GM19395 (cell line): ENCODE data around the gene AAR2.

ENCODE experiments used
- ATAC-seq: cut with Tn5 transposase; IDR thresholded peaks from one replicate; pipeline ENCODE4 v1.9.1; 2021; ENCODE audit warnings: mild to moderate bottlenecking, moderate library complexity; ENCODE audit not compliant: unreplicated experiment

AAR2 gene

DNA sequence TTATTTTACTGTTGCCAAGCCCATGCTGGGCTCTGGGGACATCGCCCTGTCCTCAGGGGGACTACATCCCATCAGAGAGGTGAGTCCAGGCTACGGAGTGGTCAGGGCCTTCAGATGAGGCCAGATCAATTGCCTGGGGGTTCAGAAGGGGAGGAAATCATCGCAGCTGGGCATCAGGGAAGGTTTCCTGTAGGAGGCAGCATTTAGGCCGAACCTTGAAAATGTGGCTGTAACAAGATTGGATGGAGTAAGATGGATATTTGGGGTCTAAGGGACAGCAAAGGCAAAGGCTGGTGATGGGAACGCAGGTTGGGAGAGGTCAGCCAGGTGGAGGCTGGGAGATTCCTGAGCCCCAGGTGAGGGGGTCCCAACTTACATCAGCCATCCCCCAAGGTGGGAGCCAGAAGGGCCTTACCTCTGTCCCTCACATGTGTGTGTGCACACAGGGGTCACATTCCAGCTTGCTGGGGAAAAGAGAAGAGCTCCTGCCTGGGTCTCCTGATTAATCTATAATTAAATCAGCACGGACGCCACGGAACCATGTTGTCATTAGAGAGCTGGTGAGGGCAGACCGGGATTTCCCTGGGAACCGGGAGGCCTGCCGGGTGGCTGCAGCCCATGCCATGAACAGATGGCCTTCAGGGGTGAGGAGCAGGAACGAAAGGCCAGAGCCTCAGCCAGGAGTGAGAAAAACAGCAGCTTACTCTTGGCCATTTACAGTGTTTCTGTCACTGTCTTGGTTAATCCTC lies 39.3 kb downstream of the AAR2 start:
- no peak for ATAC-seq

DNA sequence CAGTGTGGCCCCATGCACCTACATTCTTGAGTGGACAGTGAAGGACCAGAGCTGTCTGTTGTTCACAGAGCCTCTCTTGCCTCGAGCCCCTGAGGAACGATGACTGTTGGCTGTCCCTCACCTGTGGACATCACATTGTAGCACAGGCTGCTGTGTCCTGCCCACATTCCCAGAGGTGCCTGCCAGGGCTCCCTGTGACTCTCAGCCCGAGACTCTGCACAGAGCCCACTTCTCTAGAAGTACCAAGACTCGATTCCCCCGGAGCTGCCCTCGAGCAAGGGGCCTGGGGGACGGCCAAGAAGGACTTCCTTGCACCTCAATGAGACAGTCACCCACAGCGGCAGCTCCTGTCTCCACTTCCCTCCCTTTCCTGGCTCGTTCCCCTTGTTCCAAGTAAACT lies 41.3 kb downstream of the AAR2 start:
- ATAC-seq, result no peak

DNA sequence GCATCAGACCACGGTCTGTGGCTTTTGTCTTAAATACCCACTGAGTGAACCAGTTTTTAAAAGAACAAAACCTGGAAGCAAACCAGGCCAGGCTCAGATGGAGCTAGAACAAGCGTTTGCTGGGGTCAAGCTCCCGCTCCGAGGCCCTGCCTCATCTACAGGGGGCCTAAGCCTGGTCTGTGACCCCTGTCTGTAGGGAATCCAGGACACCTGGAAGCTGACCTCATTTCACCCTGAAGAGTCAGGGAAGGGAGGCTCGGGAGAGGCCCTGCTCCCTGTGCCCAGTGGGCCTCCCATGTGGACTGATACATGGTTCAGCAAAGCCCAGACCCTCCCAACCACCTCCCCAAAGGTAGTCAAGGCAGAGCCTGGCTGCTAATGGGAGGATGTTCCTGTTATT lies 43.1 kb downstream of the AAR2 start:
- ATAC-seq, result no peak

DNA sequence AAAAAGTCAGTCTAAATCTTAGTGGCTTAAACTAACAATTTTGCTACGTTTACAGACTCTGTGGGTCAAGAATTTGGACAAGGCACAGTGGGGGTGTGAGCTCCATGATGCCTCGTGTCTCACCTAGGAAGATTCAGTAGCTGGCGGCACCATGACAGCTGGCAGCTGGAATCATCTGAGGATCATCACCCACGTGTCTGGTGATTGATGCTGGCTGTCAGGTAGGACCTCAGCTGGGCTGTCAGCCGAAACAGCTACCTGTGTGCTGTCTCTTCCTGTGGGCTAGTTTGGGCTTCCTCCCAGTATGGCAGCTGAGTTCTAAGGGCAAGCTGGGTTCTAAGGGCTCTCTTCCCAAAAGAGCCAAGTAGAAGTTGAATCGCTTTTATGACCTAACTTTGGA lies 43.5 kb downstream of the AAR2 start:
- ATAC-seq, result no peak

DNA sequence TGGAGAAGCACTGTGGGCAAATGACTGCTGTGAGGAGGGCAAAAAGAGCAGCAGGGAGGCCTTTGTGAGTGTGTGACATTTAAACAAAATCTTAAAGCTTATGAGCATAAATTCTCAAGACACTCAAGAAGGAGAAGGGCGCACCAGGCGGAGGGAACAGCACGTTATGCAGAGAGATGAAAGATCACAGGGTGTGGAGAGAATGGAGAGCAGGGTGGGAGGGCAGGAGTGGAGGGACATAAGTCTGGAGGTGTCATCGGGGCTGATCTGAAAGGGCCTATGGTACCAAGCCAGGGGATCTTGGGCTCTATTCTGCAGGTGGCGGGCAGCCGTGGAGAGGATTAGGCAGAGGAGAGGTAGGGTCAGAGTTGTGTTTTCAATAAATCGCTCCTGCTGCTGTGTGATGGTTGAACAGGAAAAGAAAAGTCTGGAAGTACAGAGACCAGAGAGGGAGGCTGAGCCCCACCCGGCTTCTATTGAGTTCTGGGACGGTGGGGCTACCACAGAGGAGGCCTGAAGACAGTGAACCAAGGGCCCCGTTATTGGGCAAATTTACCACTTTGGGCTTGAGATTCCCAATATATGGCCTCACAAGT lies 45.6 kb downstream of the AAR2 start:
- ATAC-seq, result no peak

DNA sequence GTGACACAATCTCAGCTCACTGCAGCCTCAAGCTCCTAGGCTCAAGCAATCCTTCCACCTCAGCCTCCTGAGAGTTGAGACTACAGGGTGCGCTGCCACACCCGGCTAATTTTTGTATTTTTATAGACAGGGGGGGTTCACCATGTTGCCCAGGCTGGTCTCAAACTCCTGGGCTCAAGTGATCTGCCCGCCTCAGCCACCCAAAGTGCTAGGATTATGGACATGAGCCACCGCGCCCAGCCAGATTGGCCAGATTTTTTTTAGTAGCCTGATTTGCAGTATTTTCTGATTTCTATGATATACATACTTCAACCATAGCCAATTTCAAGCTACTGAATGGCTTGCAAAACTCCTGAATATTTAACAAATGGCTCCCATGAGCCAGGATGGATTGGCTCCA lies 48.5 kb downstream of the AAR2 start:
- no peak for ATAC-seq

DNA sequence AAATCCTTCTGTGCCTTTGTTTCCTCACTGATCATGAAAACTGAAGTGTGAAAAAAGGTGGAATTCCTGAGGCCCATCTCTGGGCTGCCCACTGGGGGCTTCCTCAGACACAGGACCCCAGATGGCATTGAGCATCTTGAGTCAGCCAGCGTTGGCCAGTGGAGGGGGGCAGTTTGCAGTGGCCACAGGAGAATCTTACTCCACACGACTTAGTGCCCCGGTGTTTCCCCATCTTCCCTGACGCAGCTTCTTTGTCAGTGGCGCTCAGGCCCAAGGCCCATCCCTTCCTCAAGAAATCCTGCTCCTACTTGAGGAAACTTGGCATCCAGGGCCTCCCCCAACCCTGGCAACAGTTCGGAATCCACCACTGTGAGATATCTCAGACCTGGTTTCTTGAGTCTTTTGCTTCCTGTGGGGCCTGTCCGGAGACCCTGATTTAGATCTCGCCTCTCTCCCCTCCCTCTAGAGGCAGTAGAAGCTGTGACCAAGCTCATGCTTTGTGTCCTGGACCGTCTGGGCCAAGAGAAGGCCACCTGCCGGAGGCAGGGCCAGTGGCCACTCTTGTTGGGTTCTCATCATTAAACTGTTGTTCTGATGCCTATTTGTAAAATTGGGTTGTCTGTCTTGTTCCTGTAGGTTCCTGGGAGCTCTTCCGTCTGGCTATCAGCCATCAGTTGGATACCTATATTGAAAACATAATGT lies 49.6 kb downstream of the AAR2 start:
- ATAC-seq, result no peak

DNA sequence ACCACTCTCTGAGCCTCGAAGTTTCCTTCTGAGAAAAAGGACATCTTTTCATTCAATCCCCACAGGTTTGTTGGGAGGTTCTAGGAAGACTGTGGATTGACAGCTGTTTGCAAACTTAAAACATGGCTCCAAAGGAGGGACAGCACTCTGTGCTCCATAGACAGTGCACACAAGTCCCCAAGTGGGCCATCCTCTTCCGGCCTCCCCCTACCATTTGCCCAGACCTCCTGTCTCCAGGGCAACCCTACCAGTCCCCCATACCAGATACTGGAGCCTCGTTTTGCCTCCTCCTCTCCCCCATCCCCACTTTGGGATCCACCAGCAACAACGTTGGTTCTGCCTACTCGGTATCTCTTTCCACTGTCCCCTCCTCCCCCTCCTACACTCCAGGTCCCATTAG lies 61.4 kb downstream of the AAR2 start:
- ATAC-seq, result no peak

DNA sequence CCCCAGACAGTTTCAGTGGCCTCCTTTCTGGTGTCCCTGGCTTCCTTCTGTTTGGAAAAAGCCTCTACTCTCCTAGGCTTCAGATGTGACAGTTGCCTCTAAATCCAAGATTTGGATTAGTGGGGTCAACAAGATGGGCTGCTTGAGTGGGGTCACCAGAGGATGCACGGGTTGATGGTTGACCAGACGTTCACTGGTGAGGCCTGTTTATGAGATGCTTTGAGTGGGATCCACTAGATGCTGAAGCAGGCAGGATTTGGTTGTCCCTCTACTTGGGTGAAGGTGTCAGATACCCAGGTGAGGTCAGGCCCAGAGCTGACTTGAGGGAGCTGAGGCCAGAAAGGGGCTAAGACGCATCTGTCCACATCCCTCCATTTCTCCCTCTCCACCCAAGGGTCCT lies 61.8 kb downstream of the AAR2 start:
- no peak for ATAC-seq

DNA sequence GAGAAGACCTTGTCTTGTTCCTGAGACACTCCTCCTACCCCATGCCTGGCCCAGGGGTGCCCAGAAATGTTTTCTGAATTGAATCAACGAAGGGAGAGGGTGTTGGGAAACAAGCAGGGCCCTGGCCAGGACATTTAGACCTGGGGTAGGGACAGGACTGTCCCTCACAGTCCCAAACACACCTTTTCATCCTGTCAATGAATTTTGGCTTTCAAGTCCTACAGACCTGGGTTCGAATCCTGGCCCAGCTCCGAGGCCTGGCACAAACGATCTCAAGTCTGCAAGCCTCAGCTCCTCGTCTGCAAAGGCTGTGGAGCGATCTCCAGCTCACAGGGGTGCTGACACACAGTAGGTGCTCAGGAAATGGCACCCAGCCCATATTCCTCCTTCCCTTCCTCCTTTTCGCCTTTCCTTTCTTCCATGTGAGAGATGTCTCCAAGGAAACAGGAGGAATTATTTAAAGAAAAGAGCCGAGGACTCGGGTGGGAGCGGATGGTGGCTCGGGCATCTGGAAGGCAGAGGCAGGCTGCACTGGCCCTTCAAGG lies 62.6 kb downstream of the AAR2 start:
- no peak for ATAC-seq

DNA sequence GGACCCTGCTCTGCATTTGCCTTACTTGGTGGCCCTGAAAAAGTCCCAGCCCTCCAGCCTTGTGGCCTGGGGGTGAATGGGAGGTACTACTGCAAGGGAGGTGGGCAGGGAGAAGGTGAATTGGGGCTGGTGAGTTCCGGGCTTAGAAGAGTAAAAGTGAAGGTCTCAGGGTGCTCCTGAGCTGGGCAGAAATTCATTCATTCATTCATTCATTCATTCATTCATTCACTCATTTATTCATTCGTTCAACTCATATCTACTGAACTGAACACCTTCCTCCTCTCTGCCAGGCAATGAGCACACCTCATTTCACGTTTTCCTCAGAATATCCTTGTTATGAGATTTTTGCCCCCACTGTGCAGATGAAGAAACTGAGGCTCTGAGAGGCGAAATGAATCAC lies 63.2 kb downstream of the AAR2 start:
- ATAC-seq, result no peak

DNA sequence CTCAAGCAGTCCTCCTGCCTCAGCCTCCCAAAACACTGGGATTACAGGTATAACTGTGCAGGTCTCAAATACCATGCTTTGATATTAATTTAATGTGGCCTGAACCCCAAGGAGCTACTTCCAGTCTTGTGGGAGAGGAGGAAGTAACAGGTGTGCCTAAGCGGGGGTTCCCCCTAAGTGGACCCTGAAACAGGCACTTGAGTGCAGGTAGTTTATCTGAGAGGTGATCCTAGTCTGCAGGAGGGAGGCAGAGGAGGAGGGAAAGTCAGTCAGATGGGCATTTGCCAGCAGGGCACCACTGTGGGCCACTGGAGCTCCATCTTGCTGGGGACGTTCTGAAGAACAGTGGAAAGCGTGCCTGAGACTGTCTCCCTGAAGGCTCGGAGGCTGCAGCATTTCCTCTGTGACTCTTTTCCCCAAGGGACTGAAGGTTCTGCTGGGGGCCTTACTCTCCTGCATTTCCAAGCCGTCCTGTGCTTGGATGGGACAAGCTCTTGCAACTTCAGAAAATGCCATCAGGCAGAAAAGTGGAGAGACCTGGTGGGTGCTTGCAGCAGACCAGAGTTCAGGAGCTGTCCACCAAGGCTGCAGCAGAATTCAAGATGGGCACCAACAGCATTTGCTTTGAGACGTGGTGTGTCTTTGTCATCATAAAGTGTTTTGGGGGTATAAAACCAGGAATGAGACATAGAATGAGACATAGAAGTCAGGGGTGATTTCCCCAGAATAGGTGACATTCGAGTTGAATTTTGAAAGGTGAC lies 65.3 kb downstream of the AAR2 start:
- ATAC-seq, result no peak

DNA sequence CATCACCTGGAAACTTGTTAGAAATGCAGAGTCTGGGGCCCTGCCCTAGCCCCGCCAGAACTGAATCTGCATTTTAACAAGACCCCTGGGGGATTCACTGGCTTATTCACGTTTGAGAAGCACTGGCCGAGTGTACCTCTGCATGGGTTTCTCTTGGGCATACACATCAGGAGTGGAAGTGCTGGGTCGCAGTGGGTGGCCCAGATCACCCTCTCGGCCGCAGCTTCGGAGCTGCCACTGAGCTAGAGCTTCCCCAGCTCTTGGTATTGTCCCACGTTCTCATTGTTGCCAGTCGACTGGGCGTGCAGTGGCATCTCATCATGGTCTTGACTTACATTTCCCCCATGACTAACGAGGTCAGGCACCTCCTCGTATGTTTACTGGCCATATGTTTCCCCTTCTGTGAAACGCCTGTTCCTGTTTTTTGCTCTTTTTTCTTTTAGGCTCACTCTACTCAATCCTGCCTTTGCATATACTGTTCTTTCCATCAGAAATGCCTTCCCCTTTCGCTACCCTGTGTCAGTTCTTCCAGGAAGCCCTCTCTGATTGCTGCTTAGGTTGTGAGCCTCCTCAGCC lies 66.8 kb downstream of the AAR2 start:
- ATAC-seq, result no peak

DNA sequence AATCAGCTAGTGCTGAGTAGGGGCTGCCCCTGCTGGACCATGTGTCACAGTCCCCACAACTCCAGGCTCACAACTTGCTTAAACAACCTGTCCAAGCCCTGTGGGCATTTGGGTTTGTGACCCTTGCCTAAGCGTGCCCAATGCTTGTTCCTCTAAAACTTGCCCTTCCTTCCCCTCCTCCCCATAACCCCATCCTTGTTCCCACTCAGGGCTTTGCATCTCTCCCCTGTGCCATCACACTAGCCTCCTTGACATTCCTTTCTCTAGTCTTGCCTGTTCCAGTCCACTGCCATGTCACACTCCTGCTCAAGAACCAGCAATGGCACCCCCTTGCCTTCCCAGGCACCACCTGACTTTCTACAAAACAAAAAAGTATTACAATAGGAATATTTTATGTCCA lies 67.6 kb downstream of the AAR2 start:
- no peak for ATAC-seq

DNA sequence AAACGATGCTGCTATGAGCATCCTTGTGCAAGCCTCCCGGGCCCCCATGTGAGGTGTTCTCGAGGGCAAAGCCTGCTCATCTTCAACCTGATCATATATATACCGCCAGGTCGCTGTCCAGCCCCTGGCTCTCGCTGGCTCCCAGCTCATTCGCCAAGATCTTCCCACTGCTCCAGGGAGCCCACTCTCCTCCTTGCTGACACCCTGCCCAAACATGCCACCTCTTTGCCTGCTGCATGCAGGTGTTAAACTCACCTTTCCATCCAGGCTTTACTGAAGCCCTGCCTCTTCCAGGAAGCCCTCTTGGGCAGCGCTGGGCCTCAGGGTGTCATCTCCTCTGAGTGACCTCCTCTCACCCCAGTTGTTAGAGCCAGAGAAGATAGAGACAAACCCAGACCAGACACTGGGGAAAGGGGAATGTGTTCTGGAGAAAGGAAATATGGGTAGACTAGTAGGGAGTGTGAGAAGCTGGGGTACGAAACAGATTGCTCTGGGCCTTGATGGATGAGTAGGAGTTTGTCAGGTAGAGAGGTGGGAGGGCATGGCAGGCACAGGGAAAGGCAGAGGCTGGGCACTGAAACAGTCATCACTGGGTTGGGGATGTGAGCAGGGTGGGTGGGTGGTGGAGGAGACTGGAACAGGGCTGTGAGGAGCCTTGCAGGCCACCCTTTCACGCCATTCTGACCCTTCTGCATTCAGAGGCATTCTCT lies 68.7 kb downstream of the AAR2 start:
- no peak for ATAC-seq

DNA sequence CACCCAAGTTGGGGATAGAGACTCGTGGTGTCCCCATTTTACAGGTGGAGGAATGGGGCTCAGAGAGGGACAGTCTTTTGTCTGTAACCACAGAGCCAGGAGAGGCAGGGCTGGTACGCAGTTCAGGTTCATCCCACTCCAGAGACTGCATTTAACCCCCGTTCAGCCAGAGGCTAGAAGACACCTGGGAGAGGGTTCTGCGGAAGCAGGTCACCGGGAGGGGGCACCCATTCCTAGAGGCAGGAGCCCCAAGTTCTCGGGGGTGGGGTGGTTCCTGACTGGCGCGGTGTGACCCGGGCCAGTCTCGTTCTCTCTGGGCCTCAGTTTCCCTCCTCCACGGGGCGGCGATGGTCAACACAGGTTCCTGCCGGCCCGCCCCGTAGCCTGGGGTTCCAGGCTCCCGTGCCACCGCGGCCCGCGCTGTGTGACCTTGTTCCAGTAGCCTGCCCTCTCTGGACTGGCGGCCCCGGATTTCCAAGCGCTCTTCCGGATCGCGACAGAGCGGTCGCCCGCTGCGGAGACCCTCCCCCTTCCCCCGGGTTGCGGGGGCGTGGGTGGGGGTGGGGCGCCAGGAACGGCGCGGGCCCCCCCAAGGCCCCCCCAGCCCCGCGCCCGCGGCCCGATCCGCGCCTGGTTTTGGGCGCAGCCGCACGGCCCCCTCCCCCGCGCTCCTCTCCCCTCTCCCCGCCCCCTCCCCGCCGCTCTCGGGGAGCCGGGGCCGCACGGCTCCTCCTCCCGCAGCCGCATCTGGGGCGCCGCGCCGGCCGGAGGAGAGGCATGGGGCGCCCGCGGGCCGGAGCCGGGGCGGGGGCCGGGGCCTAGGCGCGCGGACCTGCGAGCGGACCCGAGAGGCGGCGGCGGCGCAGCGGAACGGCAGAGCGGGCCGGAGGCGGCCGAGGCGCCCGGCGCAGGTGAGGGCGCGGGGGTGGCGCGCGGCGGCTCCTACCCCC lies 69.6 kb downstream of the AAR2 start, which contains the start of gene DLGAP4:
Gene DLGAP4 (plus strand): TSS at position 738 of the 950 bp plus-strand sequence. CDS start 125,379 bp downstream, outside the sequence.
- ATAC-seq, result no peak
